ENCODE results near the gene TROAP.
"Not testable (repeated sequence)": the region's sequence is repeated elsewhere in the genome, so short reads cannot be mapped to it uniquely, and the experiment has no call there.

DNA sequence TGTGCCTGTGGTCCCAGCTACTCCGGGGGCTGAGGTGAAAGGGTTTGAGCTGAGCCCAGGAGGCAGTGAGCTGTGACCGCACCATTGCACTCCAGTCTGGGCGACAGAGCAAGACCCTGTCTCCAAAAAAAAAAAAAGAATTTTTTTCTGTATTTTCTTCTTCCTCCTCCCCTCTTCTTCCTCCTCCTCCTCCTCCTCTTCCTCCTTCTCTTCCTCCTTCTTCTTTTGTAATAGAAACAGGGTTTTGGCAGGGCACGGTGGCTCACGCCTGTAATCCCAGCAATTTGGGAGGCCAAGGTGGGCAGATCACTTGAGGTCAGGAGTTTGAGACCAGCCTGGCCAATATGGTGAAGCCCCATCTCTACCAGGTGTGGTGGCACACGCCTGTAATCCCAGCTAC is 42.5 kb upstream of the TROAP start:
- TF ChIP-seq CTCF (IDR thresholded peaks at IDR 0.05; ENCODE audit: low read depth, low read length, poor library complexity, severe bottlenecking); EZH2phosphoT487 (IDR thresholded peaks at IDR 0.05; ENCODE audit: borderline replicate concordance, low read length): not testable (repeated sequence)

Data from DOHH2 (cell line).